ENCODE data around the gene HDC.
A peak's percentile ranks its signal among the peaks of the same experiment; 100 is the strongest.

Gene HDC

DNA sequence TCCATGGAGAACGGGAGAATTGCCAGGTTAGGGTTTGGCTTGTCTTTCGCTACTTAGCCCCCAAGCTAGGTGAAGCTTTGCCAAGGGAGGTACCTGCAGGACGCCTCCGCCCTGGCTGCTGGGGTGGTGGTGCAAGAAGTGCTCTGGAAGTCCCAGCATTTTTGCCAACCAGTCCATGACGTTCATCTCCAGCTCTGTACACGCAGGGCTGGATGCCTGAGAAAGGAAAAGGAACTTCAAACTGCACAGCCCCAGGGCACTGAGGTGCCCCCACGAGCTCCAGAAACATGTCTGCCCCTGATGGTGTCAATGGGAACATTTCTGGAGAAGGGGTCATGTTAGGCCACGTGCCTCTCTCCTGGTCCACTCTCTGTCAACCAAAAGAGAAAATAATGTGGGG lies 8.2 kb downstream of the HDC start:
- DNase-seq (ENCODE audit: extremely low spot score, insufficient read length, low read depth) = no peak
- FAIRE-seq = no peak

DNA sequence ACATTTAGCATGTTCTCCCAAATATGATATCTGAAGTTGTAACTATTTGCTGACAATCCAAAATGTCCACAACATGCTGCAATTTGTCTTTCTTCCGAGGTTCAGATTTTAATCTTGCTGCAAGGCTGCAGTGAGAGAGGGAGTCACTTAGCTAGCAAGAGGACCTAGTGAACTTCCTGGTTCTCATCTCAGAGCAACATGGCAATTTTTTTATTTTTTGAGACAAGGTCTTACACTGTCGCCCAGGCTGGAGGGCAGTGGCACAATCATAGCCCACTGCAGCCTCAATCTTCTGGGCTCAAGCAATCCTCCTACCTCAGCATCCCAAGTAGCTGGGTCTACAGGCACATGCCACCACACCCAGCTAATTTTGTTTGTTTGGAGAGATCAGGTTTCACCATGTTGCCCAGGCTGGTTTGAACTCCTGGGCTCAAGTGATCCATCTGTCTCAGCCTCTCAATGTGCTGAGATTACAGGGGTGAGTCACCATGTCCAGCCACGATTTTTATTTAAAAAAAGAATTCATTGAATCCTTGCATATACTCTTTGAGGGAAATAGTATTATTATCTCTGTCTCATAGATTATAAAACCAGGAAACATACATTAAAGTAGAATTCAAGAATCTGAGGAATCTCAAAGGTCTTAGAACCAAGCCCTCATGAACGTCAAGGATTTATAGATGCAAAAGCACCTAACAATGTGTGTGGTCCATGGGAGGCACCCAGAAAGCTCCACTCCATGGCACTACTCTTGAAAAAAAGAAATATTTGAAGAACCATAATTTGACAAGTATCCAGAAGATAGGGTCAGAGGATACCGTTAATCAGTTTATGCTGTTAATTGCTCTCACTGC lies 9.1 kb downstream of the HDC start:
- DNase-seq (ENCODE audit: extremely low spot score, insufficient read length, low read depth) = no peak
- no peak for FAIRE-seq

DNA sequence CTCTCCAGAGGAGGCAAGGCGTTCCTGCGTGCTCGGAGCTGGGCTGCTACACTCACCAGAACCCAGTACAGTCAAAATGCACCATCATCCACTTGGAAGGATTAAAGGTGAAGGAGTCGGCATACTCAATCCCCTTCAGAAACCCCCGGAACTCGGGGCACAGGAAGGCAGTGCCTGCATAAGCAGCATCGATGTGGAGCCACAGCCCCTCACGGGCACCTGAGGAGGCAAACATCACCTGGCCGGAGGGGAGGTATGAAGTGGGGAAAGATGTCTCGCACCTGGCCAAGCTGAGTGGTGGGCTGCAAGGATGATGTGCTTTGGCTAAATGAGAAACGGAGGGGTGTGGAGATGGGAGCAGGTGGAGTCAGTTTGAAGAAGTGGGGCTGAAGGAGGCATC lies 13.0 kb downstream of the HDC start:
- DNase-seq (ENCODE audit: extremely low spot score, insufficient read length, low read depth) = no peak
- FAIRE-seq = no peak

DNA sequence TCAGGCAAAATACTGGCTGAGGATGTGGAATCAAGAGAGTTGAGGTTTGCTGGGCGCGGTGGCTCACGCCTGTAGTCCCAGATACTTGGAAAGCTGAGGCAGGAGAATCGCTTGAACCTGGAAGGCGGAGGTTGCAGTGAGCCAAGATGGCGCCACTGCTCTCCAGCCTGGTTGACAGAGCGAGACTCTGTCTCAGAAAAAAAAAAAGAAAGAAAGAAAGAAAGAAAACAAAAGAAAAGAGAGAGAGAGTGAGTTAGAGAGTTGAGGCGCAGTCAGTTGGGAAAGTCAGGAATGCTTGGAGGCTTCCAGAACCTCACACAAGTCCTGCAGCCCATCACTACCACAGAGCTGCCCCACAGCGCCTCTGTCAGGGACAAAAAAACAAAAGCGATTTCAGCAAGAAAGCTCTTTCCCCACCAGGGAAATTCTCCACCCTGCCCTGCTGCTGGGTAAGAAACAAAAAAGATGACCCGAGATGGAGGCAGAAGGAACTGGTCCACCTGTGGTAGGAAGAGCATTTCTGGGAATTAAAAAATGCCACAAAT lies 13.8 kb downstream of the HDC start:
- no peak for DNase-seq (ENCODE audit: extremely low spot score, insufficient read length, low read depth)
- no peak for FAIRE-seq

DNA sequence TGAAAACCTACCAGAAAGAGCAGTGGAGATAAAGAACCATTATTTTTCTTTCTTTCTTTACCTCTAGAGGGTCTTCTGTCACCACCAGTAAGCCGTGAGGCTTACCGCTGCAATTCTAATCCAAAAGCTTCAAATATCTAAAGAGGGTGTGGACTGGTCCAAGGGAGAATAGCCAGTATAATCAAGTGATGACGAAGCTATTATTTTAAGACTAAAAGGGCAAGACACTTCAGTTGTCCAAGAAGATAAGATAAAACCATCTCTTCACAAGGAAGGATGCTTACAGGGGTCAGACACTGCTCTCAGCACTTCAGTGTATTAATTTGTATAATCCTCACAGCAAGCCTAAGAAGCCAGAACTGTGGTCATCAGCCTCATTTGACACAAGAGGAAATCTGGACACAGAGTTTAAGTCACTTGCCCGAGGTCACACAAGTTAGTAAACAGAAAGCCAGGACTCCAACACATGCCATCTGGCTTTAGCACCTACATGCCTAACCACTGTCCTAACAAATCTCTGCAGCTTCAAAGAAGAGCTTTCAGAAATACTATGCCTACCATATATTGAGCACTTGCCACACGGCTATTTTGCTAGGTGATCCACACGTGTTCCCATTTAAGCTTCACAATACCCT lies 14.6 kb downstream of the HDC start:
- no peak for DNase-seq (ENCODE audit: extremely low spot score, insufficient read length, low read depth)
- no peak for FAIRE-seq

DNA sequence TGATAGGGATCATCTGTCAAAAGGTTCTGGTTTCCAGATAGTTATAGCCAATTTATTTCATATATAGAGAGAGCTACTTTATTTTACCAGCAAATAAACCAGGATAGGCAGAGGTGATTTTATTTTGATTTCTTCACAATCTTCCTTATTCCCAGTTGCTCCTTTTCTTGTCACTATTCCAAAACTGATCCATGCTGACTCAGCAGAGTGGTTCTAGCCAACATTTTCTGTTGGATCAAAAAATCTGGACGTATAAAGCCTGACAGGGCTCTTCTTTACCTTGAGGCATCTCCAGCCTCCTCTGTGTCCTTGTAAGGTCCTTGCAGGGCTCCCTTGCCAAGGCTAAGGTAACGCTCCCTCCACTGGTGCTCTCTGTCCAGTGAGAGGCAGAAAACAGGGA lies 15.8 kb downstream of the HDC start:
- DNase-seq (ENCODE audit: extremely low spot score, insufficient read length, low read depth) = no peak
- no peak for FAIRE-seq

DNA sequence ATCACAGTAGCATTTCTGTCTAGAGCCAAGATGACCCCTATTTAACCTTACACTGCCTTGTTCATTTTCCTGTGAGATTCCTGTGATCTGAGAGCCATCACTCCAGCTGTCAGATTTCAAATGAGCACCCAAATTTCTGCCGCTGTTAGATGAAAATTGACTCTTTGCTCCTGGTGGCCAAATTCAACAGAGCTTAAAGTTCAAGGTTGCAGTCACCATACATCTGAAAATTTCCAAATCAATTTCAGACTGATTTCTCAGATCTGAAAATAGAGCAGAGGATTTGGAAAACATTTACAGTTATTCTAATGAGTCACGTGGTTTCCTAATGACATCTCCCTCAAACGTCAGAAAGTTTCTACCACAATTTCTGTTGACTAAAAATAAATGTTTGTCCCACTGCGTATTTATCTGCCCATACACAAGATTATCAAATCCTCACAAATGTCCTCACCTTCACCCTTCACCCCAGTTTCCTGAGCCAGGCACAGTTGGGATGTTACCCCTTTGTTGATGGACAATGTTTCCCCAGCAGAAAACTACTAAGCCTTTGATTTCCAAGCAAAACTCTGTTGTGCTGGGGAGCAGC lies 16.4 kb downstream of the HDC start:
- FAIRE-seq (no peak), DNase-seq (ENCODE audit: extremely low spot score, insufficient read length, low read depth) (no peak)

DNA sequence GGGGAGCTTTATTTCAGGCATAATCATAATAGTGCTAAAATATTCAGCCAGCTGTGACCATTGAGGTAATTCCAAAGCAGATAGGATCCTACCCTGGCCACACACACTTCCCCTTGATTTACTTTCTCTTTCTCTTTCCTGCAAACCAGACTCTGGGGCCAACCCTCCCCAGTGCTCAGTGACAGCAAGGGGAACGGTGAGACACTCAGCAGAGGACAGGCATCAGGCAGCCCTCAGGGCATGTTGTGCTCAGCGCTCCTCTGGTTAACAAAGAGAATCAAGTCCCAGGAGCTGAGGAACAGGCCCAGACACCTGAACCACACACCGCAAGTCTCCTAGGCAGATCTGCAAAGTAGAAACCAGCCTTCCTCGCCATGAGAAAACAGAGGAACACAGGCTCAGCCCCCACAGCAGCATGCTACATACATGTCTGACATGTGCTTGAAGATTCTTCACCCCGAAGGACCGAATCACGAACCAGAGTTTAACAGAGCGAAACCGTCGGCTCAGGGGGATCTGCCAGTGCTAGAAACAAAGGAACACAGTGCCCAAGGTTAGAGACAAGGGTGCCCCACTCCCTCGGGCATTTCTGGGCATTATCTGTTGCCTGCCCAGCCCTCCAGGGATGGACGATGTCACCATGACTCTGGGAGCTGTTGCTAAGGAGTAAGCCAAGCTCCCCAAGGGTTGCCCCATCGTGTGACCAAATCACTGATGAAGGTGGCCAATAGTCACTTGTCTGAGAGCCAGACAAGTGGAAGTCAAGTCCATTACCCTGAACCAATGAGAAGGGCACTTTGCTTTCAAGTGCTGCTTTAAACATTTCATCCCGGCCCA lies 17.5 kb downstream of the HDC start:
- FAIRE-seq = peak; percentile 5
- DNase-seq (ENCODE audit: extremely low spot score, insufficient read length, low read depth) = no peak

DNA sequence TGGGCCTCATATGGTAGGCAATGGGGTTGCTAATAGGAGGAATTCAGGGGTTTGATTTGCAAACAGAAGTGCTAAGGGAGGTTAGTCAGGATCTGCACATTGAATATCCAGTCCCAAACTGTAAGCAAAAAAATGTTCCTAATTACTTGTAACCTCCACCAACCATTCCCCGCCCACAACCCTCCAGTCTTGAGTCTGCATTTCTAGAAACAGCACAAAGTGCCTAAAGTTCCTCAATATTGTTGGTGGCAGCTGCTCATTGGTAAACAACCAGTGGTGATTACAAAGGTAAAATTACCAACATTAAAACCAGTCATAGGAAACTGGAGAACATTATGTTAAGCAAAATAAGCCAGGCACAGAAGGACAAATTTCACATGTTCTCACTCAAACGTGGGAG lies 18.9 kb downstream of the HDC start:
- DNase-seq (ENCODE audit: extremely low spot score, insufficient read length, low read depth) (no peak), FAIRE-seq (no peak)

DNA sequence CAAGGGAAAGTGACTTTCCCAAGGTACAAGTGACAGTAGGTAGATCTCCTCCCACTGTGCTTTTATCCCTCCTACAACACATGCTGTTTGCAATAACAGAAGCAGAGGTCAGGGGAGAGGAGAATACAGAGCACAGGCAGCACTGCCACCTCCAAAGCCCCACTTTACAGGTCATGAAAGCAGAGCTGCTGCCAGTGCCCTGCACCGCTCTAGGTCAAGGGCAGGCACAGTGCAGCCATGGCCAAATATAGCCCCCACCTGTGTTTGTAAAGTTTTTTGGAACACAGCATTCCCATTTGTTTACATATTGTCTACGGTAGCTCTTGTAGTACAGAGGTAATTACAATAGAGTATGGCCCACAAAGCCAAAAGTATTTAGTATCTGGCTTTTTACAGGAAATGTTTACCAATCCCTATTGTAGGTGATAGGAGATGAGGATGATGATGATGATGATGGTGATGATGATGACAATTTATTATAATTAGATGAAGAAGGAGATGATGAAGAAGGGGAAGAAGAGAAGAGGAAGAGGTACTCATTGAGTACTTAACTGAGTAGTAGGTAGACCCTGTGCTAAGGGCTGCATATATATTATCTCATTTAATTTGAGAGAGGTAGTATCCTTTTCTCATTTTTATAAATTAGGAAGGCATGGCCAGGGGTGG lies 20.4 kb downstream of the HDC start:
- FAIRE-seq (no peak), DNase-seq (ENCODE audit: extremely low spot score, insufficient read length, low read depth) (no peak)

DNA sequence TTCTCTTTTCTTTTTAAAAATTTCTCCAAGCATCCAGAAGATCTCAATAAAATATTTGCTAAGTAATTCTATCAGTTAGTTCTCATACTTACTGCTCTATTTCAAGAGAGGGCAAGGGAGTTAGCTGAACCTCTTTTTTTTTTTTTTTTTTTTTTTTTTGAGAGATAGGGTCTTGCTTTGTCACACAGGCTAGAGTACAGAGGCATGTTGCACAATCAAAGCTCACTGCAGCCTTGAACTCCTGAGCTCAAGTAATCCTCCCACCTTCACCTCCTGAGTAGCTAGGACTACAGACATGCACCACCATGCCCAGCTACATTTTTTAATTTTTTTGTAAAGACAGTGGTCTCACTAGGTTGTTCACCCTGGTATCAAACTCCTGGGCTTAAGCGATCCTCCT lies 21.4 kb downstream of the HDC start:
- DNase-seq (ENCODE audit: extremely low spot score, insufficient read length, low read depth) (no peak), FAIRE-seq (no peak)

DNA sequence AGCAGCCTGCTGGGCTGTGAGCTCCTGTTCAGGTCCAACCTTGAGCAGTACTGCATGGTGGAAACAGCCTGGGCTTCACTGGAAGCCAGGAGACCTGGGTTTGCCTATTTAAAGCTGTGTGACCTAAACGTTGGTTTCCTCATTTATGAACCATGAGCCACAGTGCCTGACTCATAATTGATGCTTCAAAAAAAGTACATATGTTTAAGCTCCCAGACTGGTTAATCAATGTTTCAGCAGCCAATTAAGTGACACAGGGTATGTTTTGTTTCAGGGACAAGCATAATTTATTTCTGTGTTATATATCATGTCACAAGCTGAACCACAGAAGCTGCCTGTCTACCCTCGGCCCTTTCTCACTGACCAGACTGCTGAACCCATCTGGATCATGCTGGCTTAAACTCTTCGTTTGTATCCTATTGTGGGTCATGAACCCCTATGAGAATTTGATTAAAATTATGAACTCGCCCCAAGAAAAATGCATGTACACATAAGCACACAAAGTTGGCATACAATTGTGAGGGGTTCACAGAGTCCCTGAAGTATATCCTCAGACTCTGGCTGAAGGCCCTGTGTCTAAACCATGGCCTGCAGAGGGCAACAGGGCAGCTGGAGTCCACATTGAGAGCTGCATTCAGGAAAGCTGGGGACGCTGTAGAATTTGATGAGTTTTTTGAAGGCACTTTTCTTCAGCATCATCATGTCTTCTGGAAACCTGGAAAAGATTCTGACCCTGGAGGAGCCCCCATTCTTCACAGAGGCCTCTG lies 23.7 kb downstream of the HDC start:
- DNase-seq (ENCODE audit: extremely low spot score, insufficient read length, low read depth) (no peak), FAIRE-seq (no peak)

DNA sequence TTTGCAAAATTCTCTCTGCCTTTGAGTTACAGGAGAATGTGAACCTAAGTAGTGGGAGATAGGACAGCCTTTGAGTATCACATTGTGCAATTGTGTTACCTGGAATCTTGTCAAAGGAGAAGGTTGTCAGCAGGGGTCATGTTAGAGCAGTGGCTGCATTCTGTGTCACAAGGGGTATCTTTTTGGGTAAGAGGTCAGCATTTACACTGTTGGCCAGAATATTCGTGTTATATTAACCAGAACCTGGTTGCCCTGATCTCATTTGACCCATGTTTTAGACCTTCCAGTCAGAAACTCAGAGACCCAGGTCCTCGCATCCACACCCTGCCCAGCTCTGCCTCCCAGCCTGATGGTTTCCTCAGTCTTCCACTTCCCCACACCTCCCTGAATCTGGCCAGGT lies 27.3 kb downstream of the HDC start:
- FAIRE-seq = no peak
- no peak for DNase-seq (ENCODE audit: extremely low spot score, insufficient read length, low read depth)

DNA sequence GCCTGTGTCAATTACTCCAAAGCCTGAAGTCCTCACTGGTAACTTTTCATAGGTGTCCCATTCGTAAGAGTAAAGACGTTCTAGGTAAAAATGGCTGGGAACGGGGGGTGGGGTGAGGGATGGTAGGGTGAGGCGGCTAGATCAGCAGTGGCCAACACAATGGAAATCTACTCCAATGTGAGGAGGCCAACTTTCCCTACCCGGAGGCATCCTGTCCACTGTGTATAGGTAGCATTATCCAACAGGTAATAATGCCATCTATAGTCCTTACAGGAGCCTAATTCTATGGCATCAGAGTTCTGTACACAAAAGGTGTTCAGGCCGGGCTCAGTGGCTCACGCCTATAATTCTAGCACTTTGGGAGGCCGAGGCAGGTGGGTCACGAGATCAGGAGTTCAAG lies 29.1 kb downstream of the HDC start:
- FAIRE-seq (no peak), DNase-seq (ENCODE audit: extremely low spot score, insufficient read length, low read depth) (no peak)

DNA sequence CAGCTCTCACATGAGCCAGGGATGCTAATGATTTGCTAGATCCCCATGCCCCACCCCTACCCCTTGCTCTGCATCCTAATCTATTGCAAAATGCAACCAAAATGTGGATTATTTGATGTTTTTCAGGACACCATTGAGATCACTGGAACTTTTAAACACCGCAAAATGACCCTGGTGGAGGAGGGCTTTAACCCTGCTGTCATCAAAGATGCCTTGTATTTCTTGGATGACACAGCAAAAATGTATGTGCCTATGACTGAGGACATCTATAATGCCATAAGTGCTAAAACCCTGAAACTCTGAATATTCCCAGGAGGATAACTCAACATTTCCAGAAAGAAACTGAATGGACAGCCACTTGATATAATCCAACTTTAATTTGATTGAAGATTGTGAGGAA lies 29.7 kb downstream of the HDC start:
- DNase-seq (ENCODE audit: extremely low spot score, insufficient read length, low read depth) (no peak), FAIRE-seq (no peak)

DNA sequence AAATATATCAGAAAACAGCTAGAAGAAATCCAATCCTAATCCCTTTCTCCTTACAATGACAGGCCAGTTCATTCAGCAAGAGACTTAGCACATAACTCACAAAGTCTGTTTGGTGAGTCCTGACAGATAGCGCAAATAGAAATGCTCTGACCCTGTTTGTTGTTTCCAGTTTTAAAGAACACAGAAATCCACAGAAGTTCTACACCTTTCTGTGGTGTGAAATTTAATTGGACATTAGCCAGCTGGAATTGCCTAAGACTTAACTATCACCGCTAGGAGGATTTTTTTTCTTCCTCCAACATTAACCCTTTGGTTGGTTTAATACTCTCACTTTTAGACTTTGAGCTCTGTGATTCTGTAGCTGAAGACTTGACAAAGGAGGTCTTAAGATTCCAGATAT lies 30.8 kb downstream of the HDC start:
- DNase-seq (ENCODE audit: extremely low spot score, insufficient read length, low read depth) = no peak
- no peak for FAIRE-seq

DNA sequence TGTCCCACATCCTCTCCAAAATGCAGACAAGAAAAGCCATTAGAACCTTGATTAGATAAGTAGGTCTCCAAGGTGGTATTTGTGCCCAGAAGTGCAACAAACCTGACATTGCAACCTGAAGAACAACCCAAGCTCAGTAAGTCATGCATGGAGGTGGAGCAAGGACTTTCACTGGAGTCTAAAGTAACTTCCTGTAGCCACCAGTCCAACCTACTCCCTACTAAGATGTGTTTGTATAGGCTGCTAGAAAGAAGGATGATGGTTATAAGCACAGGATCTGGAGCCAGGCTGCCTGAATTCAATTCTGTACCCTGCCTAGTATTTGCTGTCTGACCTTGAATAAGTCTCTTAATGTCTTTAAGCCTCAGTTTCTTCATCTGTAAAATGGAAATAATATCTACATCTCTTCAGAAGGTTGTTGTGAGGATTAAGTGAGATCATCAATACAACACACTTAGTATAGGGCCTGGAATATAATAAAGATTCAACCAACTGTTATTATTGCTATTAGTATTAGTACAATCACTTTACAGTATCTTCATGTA lies 32.3 kb downstream of the HDC start:
- DNase-seq (ENCODE audit: extremely low spot score, insufficient read length, low read depth) = no peak

DNA sequence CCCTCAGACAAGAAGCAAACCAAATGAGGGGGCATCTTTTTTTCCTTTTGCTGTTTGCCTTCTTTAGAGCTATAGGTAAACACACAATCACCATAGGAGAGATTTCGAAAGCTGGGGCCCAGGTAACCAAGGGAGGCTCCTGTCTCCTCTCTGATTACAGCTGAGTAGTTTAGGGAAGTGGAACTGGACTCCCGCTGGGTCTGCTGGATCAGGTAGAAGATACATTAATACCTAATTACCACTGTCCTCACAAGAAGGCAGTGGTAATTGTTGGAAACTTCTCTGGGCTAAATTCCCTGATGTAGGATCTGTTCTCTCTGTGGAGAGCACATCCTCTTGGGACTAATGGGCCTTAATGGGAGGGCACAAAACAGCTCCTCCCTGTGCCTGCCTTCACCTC lies 32.7 kb downstream of the HDC start:
- FAIRE-seq = no peak
- DNase-seq (ENCODE audit: extremely low spot score, insufficient read length, low read depth) = no peak

More for the DNA sequence above, 32.3 kb downstream of the HDC start:
- FAIRE-seq = no peak

DNA sequence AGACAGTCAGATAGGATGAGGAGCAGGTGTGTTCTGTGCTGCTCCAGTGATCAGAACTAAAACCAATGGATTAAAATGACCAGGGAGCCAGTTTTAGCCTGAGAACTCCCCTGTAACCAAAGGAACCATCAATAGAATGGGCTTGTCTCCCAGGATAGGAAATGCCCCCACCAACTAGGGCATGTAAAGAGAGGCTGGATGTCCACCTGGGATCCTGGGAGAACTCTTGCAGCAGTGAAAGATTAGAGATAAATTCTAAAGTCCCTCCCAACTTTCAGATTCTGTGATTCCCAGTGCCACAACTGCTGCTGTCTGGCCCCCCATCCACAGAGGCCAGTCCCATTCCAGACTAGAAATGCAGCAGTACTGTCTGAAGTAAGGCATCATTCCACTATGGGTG lies 33.8 kb downstream of the HDC start:
- FAIRE-seq (no peak), DNase-seq (ENCODE audit: extremely low spot score, insufficient read length, low read depth) (no peak)
